CD4-positive, alpha-beta T cell treated with Interleukin-17A for 4 hours (primary cell): ENCODE measurements around the gene DOCK11.
A peak's percentile ranks its signal among the peaks of the same experiment; 100 is the strongest.
"Not testable (repeated sequence)": the region's sequence is repeated elsewhere in the genome, so short reads cannot be mapped to it uniquely, and the experiment has no call there.

Experiments
- DNase-seq: peaks from one replicate; pipeline ENCODE4 v3.0.0-alpha.2; 2020; ENCODE audit warnings: mixed read lengths

The DOCK11 gene

DNA sequence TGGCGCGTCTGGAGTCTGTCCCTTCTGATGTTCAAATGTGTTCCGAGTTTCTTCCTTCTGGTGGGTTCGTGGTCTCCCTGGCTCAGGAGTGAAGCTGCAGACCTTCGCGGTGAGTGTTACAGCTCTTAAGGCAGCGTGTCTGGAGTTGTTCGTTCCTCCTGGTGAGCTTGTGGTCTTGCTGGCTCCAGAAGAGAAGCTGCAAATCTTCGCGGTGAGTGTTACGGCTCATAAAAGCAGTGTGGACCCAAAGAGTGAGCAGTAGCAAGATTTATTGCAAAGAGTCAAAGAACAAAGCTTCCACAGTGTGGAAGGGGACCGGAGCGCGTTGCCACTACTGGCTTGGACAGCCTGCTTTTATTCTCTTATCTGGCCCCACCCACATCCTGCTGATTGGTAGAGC, 220.3 kb downstream of the DOCK11 start:
- DNase-seq = not testable (repeated sequence)

DNA sequence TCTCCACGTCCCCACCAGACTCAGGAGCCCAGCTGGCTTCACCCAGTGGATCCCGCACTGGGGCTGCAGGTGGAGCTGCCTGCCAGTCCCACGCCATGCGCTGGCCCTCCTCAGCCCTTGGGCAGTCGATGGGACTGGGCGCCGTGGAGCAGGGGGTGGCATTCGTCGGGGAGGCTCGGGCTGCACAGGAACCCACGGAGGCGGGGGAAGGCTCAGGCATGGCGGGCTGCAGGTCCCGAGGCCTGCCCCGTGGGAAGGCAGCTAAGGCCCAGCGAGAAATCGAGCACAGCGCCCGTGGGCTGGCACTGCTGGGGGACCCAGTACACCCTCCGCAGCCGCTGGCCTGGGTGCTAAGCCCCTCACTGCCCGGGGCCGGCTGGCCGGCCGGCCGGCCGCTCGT, 221.2 kb downstream of the DOCK11 start:
- not testable (repeated sequence) for DNase-seq

DNA sequence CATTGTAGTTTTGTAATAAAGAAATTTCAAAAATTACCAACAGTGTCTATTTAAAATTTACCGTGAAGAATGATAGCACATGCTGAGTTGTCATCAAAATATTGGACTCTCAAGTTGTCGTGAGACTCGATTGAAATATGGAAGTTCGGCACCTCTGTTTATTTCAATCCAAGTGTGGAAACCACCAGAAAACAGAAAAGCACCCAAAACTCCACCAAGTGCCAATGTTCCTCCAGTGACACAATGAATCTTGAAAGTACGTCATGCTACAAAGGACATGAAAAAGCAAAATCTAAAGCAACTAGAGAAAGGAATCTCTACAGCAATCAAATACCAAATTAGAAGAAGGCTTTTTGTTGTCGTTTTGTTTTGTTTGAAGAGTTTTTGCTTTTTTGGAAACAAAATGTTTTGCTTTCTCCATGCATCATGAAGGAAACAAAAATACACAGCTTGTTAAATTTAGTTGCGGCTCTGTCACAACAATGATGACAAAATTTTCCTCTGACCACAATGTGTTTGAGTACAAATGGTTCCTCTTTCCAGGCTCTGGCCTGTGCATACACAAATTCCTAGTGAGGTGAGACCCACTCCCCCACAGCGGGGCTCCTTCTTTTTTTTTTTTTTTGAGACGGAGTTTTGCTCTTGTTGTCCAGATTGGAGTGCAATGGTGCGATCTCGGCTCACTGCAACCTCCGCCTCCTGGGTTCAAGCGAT, 222.2 kb downstream of the DOCK11 start:
- DNase-seq = no peak

DNA sequence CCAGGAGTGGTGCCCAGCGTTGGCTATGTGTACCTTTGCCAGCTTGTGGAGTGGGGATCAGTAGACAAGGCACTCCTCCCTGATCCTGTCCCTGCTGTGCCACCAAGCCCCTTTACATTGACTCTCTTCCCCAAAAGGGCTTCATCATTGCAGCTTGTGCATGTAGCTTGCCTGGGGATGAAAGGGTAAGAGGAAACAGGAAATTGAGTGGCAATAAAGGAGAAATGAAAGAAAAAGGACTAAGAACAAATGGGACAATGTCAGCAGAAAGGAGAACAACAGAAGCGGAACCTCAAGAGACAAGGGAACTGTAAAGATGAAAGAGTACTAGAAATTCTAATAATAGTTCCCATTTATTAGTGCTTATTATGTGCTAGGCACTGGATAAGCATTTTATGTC, 223.1 kb downstream of the DOCK11 start:
- DNase-seq = no peak

DNA sequence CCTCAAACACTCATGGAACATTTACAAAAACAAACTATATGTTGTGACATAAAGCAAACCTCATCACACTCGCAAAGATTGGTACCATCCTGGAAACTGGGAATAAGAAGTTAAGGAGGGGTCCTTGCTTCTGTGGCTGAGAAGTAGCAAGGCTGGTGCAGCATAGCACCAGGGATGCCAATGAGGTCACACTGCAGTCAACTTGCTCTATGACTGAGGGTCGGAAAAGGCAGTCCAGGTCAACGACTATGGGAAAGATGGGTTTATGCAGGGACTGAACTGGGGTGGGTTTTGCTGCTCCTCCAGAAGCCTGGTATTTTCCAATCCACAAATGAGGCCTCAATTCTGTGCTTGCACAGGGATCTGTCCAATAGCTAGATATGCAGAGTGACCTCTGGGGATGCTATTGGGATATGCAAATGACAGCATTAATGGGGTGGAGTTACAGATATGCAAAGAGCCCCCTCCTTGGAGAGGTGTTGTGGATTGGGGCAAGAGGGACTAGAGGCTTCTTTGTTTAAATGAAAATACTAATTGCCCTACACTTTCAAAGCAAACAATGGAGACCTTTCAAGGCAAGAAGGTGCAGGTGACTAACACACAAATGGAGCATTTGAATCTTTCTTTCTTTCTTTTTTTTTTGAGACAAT, 224.6 kb downstream of the DOCK11 start:
- DNase-seq = no peak

DNA sequence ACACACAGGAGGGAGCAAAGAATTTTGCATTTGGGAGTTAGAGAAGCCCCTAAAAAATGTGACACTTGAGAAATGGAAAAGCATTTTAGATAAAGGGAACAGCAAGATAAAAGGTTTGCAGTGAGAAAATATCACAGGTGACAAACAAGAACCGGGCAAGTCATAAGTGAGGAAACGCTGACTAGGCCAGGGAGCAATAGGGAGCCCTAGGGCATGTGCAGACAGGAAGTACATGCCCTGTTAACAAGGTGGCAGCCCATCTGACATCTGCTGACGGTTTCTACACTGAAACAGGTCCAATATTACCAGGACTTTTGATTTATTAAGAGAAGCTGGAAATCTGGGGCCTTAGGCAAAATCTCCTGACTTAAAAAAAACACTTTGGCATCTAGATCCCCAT, 227.8 kb downstream of the DOCK11 start:
- no peak for DNase-seq

DNA sequence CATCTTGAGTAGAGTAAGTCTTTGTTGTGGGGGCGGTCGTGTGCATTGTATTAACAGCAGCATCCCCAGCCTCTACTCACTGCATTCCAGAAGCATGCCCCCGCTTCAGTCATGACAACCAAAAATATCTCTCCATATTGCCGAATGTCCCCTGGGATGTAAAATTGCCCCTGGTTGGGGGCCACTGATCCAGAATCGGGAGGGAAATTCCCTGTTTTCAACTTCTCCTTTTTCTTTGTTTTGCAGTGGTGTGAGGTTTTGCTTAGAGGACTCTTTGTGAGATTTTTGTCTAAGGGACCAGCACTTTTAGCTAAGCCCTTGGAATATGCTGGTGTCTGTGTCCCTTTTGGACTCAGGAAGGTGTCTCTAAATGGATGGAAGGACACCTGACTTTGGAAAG, 228.8 kb downstream of the DOCK11 start:
- DNase-seq = no peak

DNA sequence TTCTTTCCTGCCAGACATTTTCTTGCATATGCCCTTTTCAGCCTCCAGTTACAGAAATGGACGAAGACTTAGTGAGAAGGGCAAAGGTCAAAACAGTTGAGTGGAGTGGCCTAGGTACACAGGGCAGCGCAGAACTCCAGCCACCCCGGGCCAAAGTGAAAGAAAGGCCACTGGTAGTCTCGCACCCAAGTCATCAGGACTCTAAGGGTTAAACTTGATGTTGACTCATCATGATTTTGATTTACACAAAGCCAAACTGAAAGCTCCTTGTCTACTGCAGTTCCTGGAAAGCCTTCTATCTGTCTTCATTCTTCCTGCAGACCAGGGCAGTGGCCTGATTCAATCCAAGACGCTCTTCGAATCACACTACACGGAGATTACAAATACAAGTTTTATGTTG, 229.2 kb downstream of the DOCK11 start:
- no peak for DNase-seq

DNA sequence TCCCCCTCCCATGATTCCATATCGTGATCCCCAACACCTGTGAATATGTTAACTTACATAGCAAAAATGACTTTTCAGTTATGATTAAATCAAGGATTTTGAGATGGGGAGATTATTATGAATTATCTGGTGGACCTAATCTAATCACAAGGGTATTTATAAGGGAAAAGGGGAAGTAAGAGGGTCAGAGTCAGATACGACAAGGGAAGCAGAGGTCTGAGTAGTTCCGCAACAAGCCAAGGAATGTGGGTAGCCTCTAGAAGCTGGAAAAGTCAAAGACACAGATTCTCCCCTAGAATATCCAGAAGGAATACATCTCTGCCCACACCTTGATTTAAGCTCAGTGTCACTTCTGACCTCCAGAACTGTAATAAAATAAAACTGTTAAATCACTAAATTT, 230.8 kb downstream of the DOCK11 start:
- no peak for DNase-seq

DNA sequence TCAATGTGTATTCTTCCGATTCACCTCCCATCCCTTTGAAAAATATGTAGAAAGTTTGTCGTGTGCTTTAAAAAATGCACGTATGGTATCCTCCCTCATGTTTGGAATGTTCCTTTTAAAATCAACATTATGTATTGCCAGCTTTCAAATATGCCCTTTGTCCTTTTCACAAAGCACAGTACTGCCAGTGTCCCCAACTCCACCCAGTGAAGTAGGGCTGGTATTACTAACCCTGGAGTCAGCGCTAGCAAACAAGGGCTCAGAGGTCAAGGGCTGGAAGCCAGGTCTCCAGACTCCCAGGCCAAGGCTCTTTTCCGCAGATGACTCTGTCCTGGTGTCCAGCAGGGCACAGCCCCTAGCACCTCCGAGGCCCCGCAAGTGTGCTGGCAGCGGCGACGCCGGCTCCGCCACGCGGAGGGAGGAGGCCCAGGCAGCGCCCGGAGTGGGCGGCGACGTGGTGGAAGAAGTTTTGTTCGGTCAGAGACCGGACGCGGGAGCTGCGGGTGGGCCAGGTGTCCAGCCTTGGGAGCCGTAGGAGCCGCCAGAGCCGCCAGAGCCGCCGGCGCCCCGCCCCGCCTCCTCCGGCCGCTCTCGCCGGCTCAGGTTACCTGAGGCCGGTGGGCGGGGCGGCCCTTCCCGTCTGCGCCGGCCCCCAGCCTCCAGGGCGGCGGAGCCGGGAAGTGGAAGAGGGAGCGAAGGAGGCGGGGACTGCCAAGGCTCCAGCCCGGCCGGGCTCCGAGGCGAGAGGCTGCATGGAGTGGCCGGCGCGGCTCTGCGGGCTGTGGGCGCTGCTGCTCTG, 231.5 kb downstream of the DOCK11 start, which contains the start of gene IL13RA1:
IL13RA1 (plus strand) TSS at position 720 of the 799 bp plus-strand sequence; CDS start at position 753, 33 bp downstream.
- DNase-seq = peak; percentile 33

DNA sequence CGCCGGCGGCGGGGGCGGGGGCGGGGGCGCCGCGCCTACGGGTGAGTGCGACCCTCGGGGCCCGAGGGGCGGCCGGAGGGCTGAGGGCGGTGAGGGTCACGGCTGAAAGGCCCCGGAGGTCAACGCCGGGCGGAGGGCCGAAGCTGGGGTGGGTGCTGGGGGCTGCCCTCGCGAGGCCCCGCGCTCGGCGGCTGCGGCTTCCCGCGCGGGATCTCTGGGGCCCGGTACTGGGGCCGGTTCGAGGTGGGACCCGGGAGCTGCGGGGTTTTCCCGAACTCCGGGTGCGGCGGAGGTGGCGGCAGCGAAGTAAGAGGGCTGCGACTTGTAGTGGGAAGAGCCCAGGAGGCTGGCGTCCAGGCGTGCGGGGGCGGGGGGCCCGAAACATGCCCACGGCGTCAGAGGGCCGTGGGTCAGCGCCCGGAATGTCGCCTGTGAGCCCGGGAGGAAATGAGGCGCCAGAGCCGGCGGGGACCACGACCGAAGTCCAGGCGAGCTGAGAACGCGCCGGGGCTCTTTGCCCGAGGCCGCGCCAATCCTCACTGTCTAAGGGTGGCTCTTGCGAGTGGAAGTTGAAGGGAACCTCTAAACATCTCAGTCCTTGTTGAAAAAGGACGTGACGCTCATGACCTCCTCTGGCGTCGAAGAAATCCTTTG, 232.2 kb downstream of the DOCK11 start:
- DNase-seq = no peak

DNA sequence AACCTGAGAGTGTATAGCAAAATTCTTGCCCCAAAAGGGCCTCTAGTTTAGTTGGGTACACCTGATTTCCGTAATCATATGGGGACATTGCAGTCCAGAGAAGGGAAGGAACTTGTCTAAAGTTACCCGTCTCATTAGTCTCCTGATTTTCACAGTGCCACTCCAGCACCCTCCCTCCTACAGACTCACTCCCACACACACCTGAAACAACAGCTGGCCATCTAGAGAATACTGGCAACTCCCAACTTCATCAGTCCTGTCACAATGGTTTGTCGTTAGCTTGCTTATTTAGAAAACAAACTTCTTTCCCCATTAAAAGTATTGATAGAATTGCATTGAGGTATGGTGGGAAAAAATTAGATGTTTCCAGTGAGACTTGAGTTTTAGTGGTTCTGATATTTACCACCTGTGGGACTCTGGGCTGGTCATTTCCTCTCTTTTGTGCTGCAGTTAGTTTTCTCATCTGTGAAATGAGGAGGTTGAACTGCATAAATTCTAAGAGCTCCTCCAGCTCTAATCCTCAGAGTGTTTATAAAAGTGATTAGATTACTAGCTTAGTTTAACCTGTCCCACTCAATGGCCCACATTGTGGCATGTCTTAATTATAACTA, 233.5 kb downstream of the DOCK11 start:
- DNase-seq = no peak

DNA sequence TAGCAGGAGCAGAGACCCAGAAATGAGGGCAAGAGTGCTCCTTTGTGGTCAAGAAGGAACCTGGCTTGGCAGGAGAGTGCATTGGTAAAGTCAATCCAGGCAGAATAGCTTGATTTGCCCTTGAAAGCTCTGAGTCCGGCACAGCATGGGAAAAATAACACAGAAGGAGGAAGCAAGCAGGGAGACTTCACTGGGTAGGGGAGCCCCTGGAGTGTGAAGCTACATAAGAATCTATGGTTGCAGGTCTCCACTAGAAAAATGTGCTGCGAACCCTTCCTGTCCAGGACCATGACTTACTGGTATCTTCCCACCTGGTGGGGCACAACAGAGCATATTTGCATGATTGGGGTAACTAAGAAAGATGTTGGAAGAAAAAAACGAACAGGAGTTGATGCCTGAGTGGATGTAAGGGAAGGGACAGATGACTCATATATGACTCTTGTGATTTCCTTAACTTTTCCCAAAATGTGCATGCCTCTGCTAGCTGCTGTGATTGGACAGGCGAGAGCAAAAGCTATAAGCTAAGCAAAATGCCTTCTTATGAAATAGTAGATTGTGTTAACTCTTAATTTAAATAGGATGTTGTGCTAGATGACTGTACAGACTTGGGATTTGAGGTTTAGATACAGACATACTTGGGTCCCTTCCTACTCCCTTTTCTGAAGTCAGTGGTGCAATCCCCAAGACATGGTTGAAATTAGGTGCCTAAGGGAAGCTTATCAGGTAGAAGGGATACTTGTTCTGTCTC, 235.1 kb downstream of the DOCK11 start:
- no peak for DNase-seq

DNA sequence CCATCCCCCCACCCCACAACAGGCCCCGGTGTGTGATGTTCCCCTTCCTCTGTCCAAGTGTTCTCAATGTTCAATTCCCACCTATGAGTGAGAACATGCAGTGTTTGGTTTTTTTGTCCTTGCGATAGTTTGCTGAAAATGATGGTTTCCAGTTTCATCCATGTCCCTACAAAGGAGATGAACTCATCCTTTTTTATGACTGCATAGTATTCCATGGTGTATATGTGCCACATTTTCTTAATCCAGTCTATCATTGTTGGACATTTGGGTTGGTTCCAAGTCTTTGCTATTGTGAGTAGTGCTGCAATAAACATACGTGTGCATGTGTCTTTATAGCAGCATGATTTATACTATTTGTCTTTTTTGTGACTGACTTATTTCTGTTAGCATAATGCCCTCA, 236.9 kb downstream of the DOCK11 start:
- not testable (repeated sequence) for DNase-seq

DNA sequence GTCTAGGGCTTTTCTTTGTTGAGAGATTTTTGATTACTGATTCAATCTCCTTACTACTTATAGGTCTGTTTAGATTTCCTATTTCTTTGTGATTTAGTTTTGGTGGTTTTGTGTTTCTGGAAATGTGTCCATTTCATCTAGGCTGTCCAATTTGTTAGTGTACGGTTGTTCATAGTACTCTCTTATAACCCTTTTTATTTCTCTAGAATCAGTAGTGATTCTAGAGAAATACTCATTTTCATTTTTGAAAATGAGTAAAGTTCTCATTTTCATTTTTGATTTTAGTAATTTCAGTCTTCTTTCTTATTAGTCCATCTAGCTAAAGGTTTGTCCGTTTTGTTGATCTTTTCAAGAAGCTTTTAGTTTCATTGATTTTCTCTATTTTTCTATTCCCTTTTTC, 239.3 kb downstream of the DOCK11 start:
- DNase-seq = no peak
